Ovary (tissue), 9 donors: ENCODE measurements around the gene N4BP2L1. TPM values are rescaled to one million over a fixed set of nuclear protein-coding genes. Genes with fewer than 3 reads are reported as not detected.

Experiments
- DNase-seq, 5 donors: peaks; one replicate each; pipeline ENCODE4 v3.0.0-alpha.2; 2019 to 2020
- H3K27ac ChIP-seq, 2 donors: fragments of 200-600 bp; one replicate each; pipeline versions ENCODE4 v1.5.1 to v1.8.0; 2019 to 2022
- H3K27me3 ChIP-seq: fragments of 200-600 bp; one replicate; pipeline ENCODE4 v1.8.0; 2022
- H3K36me3 ChIP-seq: fragments of 200-600 bp; sonication (generic); one replicate; pipeline ENCODE4 v1.5.1; 2019
- H3K4me1 ChIP-seq: one replicate; pipeline ENCODE4 v1.8.1; 2013; ENCODE audit warnings: mild to moderate bottlenecking, moderate library complexity; ENCODE audit not compliant: insufficient read depth
- H3K4me3 ChIP-seq: fragments of 200-600 bp; sonication (generic); one replicate; pipeline ENCODE4 v1.5.1; 2017
- H3K9me3 ChIP-seq, 2 donors: fragments of 200-600 bp in 1 of 2; sonication (generic) in 1 of 2; one replicate each; pipeline versions ENCODE4 v1.5.1 to v1.8.1; 2013 to 2019; ENCODE audit warnings: mild to moderate bottlenecking in 1 of 2, moderate library complexity in 1 of 2
- CTCF ChIP-seq, 3 donors: fragments of 450-650 bp in 2 of 3; fragments of 200-600 bp in 1 of 3; IDR thresholded peaks; one replicate each; pipeline versions ENCODE4 v1.5.1 to v1.8.0; 2016 to 2022; ENCODE audit warnings: antibody characterized with exemption in 3 of 3, mild to moderate bottlenecking in 1 of 3
- EP300 ChIP-seq: sonication (generic); formaldehyde crosslinking; IDR thresholded peaks from one replicate; pipeline ENCODE4 v1.6.1; 2017; ENCODE audit warnings: antibody characterized with exemption
- POLR2A ChIP-seq: fragments of 450-650 bp; IDR thresholded peaks from one replicate; pipeline ENCODE4 v1.6.1; 2017; ENCODE audit warnings: antibody characterized with exemption, mild to moderate bottlenecking, moderate library complexity
- WGBS, 3 donors: extraction: QIAGEN DNeasy Blood & Tissue Kit in 1 of 3; methylation state at CpG; one replicate each; pipeline versions ENCODE4 v1.1.5 to v1.1.7; 2013 to 2017; 5-methylcytosine and 5-hydroxymethylcytosine counted together
- intact Hi-C, 4 donors: fragments of 100-400 bp; cut with DNase I; formaldehyde crosslinking; loops; one replicate each; pipeline versions ENCODE4 v1.11.0 to v1.15.1; 2022 to 2023
- polyA plus RNA-seq, 2 donors: library from polyadenylated mRNA; stranded (reverse); fragments of 200-250 nt in 1 of 2; fragments of 350-450 nt in 1 of 2; fragmentation: Illumina TruSeq in 1 of 2; extraction: RNeasy Lipid Tissue Mini Kit (QIAGEN cat#74804) in 1 of 2; gene quantifications; one replicate each; pipeline ENCODE4 v1.2.3, GENCODE V29; 2013 to 2014
- total RNA-seq, 7 donors: library from RNA; depleted of rRNA in 2 of 7; stranded (reverse); fragments of >200 nt in 2 of 7; fragmentation: NEBNext Ultra II Directional in 3 of 7; extraction: Animal tissue kit (Norgen Biotek cat#: 25700) in 3 of 7; gene quantifications; one replicate each; pipeline versions ENCODE4 v1.1.0 to v1.2.4, GENCODE V29; 2016 to 2023
- donor health status: DM: no; HTN: no; CAD: no; lungs with moderate emphysema.
- donor health status: DM: no; HTN: no; CAD: no.
- donor health status: Bipolar disorder and iron deficiency.
- donor health status: DM: yes; HTN: yes; CAD: no.
- donor health status: DM: no; HTN: no; CAD: no.
- donor health status: DM: yes; HTN: yes; CAD: no.

N4BP2L1 gene
- total and polyA plus RNA-seq, 9 donors, result 22.1 to 63.4 (median 30.6) TPM

- H3K27me3 ChIP-seq, result no peaks in the 10 kb centered on the region
- WGBS, 3 donors, result 92 to 93% (median 92%) methylated on average over 5 of the region's 5 CpGs
- no peak for DNase-seq
- peaks cover 5% of the 10 kb centered on the region for H3K4me1 ChIP-seq
- intact Hi-C loops, result no loop called here
- H3K9me3 ChIP-seq, result no peaks in the 10 kb centered on the region
- H3K4me3 ChIP-seq, result no peak overlapping the region
- TF ChIP-seq CTCF (IDR thresholded peaks at IDR 0.05), result no peak
- H3K36me3 ChIP-seq, result no peaks in the 10 kb centered on the region
- no peak overlapping the region for H3K27ac ChIP-seq
These were observed 3.4 kb upstream of the N4BP2L1 start for GRCh38 chr13:32431361-32431760.

- 70 to 73% (median 73%) methylated on average over 6 of the region's 6 CpGs for WGBS, 3 donors
- Histone ChIP-seq H3K27me3 (no peaks in the 10 kb centered on the region), H3K4me1 (peaks cover 11% of the 10 kb centered on the region), H3K9me3 (no peaks in the 10 kb centered on the region), H3K27ac (no peak overlapping the region), H3K36me3 (no peaks in the 10 kb centered on the region), H3K4me3 (no peak overlapping the region)
- intact Hi-C loops, result no loop called here
- no peak for DNase-seq
- no peak for TF ChIP-seq EP300
- TF ChIP-seq CTCF (IDR thresholded peaks at IDR 0.05), result no peak
- TF ChIP-seq POLR2A, result no peak
These were observed 2.3 kb upstream of the N4BP2L1 start for GRCh38 chr13:32430018-32430747.

- H3K36me3 ChIP-seq, result no peaks in the 10 kb centered on the region
- intact Hi-C loops, result loop anchor here in 2 of 4 donors (10.0 kb wide), 1 partner anchor 105 kb away; the partner anchor contains the start of gene N4BP2L2 (in 2 of the 2)
- WGBS, 3 donors, result 96 to 98% (median 97%) methylated on average over 6 of the region's 6 CpGs
These were observed 1.5 kb upstream of the N4BP2L1 start for GRCh38 chr13:32429433-32429909.

More at GRCh38 chr13:32429433-32429909, 1.5 kb upstream of the N4BP2L1 start:
- H3K9me3 ChIP-seq, result no peaks in the 10 kb centered on the region
- TF ChIP-seq POLR2A (no peak), CTCF (IDR thresholded peaks at IDR 0.05) (no peak), EP300 (no peak)
- no peaks in the 10 kb centered on the region for H3K27me3 ChIP-seq
- no peak for DNase-seq
- peaks cover 13% of the 10 kb centered on the region for H3K4me1 ChIP-seq
- H3K27ac ChIP-seq, result no peak overlapping the region
- no peak overlapping the region for H3K4me3 ChIP-seq
